NCI-H774 (cell line): ENCODE results near the gene SH3RF3.

Source experiments
- DNase-seq: peaks from one replicate; lab custom pipeline; 2025; lab: John Stamatoyannopoulos, UW

The SH3RF3 gene

GRCh38 chr2:109476641-109477441, 347.8 kb downstream of the SH3RF3 start:
- no peak for DNase-seq

DNA sequence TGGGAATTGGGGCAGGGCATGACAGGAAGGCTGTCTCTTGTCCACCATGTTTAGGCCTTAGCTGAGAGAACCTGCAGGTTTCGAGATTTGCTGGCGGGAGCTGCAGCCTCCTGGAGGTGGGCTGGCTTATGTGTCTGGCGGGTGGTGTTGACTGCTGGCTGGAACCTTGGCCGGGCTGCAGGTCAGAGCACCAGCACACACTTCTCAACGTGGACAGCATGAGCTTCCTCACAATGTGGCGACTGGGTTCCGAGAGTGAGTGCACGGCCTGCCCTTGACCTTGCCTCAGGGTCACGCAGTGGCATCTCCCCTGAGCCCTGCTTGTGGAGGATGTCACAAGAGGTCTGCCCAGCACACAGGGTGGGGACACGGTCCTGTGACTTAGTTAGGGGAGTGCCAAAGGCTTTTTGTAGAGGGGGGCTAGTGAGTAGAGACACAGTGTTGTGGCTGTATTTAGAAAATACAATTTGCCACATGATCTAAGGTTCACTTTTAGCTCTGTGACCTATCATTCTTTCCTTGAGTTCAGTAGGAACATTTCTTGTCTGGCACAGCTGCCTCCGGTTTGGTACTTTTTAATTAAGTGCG, 350.0 kb downstream of the SH3RF3 start:
- no peak for DNase-seq

DNA sequence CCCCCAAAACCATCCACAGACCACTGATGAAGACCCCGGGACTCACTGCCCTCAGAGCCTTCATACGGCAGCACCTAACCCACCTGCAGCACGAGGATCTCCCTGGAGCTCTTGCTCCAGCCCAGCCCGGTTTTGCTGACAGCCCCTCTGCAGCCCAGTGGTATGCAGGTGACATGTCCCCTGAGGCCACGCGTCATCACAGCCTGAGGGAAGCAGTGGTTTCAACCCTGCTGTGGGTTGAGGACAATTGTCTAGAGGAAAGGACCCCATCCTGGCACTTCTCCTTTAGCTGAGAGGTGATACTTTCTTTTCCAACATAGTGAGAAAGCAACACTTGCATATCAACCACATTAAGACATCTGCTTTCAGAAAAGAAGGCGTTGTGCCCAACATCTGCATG, 350.8 kb downstream of the SH3RF3 start:
- DNase-seq: no peak

GRCh38 chr2:109480486-109481195, 351.6 kb downstream of the SH3RF3 start:
- DNase-seq: no peak

GRCh38 chr2:109481196-109481555, 352.2 kb downstream of the SH3RF3 start:
- DNase-seq: peak; percentile 52

GRCh38 chr2:109481599-109481998, 352.6 kb downstream of the SH3RF3 start:
- DNase-seq: no peak

- DNase-seq: no peak
These were observed 353.4 kb downstream of the SH3RF3 start for GRCh38 chr2:109482361-109482861.

- DNase-seq: no peak
These were observed 357.9 kb downstream of the SH3RF3 start for GRCh38 chr2:109486711-109487535.

DNA sequence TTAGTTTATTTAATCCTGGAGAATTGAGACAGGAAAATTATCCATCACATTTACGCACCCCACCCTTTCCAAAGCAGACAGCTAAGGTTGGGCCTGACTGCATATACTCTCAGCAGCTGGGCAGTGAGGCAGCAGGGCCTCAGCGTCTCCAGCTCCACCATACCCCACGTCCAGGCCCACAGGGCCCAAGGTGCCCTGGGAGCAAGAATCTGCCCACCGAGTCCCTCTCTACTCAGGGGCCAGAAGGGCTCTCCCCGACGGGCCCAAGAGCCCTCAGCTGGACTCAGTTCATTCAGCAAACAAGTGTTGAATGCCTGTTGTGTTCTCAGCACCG, 358.5 kb downstream of the SH3RF3 start:
- DNase-seq: no peak

GRCh38 chr2:109487871-109488655, 359.1 kb downstream of the SH3RF3 start:
- DNase-seq: no peak

DNA sequence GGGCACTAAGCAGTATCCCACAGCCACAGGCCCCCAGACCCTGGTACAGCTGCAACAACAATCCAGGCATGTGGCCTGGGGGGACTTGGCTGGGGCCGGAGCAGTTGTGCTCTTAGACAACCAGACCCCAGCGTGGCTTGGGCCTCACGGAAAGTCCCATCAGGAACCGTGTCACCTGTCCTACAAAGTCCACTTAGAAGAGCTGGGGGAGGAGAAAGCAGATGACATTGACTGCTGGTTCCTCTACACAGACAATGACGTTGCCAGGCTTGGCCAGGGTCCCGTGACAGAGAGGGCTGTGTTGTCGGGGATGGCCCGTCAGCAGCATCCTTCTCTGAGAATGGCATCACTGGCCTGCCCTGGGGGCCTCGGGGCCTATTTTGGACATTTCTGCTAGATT, 360.3 kb downstream of the SH3RF3 start:
- no peak for DNase-seq

GRCh38 chr2:109493176-109493935, 364.4 kb downstream of the SH3RF3 start:
- DNase-seq: no peak

DNA sequence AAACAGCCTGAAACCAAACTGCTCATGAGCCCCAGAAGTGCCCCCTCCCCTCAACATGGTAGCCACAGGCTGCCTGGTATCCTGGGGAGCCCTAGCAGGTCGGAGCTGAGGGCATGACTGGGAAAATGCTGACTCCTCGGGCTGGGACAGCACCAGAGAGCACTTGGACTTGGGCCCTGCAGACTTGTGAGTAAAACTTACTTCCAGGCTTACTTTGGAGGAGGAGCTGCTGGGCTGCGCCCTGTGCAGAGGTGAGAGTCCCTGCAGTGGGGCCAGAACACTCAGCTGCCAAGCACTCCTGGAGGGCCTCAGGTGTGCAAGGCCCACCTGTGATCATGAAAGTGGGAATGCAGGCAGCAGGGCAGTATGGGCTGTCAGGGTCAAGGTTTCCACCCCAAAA, 365.3 kb downstream of the SH3RF3 start:
- DNase-seq: no peak

- no peak for DNase-seq
These were observed 368.5 kb downstream of the SH3RF3 start for GRCh38 chr2:109497463-109497862.

DNA sequence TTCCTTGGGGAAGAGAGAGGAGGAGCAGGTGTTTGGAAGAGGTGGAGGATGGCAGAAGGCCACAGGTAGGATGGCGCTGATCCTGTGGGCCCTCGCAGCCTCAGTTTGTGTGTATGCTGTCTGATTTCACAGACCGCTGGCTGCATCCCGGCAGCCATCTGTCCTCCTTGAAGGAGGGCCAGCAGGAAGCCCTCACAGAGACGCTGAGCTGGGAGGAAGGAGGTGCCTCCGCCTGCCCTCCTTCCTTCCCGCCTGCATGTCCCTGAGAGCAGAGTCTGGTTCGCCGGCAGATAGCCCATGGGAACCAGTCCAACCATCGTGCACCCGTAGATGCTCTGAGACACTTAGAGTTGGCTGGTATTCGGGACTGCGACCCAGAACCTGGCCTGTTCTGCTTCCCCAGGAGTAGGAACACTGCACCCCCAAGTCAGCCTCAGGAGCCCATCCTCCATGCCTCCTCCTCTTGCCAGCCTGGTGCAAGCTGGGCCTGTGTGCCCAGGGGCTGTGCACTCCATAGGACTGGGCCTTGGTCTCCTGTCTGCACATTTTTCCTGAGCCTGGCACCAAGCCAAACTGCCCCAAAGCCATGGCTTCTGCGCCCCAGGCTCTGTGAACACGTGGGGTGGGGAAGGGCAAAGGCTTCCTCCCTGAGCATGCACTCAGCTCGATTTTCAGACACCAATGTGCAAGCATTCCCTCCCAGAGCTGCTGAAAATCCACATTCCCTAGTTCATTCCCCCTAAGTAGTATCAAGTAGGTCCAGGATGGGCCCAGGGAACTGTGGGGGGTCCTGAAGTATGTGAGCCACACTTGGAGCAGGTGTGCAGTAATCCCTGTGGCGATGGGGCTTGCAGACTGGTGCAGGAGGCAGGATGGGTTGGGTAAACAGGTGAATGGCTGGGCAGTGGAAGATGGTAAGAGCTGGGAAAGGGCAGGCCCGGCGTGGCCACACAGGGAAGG, 369.2 kb downstream of the SH3RF3 start:
- no peak for DNase-seq

GRCh38 chr2:109498906-109499305, 369.9 kb downstream of the SH3RF3 start:
- no peak for DNase-seq

DNA sequence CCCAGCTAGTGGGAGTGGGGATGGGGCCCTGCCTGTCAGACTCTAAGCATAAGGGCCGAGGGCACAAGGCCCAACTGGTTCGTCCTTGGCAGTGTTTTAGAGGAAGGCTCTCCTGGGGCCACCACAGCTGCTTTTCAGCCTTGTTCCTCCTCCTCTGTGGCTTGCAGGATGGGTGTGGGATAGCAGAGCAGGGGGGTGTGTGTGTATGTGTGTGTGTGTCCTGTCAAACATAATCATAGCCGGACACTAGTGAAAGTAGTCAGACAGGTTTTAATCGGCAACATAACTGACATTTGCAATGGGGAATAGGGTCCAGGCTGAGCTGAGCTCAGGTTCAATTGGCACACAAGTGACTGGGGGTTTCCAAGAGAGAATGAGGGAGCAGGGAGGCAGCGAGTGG, 370.6 kb downstream of the SH3RF3 start:
- no peak for DNase-seq

- no peak for DNase-seq
These were observed 371.9 kb downstream of the SH3RF3 start for GRCh38 chr2:109500910-109501309.

DNA sequence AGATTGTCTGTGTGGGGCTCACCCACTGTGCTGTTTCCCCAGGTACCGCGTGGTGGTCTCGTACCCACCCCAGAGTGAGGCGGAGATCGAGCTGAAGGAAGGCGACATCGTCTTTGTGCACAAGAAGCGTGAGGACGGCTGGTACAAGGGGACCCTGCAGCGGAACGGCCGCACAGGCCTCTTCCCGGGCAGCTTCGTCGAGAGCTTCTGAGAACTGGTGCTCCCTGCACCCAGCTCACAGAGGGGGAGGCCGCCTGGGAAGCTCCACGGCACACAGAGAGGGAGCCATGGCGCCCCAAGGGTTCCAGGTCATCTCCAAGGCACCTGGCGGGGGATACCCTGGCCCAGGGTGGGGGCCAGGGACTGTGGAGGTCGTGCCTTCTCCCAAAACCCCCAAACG, 372.5 kb downstream of the SH3RF3 start:
- no peak for DNase-seq

DNA sequence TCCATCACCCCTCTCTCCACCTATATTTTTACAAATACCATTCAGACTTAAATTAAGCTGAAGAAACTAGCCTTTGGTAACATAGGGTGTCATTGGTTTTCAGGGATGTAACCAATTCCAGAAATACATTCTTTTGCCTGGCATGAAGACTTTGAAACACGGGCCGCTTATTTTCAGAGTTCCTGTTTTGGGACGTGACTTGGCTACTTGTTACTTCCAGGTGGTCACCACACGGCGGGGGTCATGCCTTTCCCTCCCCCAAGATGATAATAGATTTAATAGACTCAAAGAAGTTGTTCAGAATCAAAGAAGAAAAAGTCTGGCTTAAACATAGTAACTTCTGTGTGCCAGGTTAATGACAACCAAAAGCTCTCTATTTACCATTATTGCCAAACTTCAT, 374.2 kb downstream of the SH3RF3 start:
- DNase-seq: no peak
